GM19467 (cell line): ENCODE data around the gene SLCO2A1.

Experiments
- ATAC-seq: cut with Tn5 transposase; IDR thresholded peaks from one replicate; pipeline ENCODE4 v1.9.1; 2021; ENCODE audit warnings: mild to moderate bottlenecking, moderate library complexity; ENCODE audit not compliant: unreplicated experiment

Gene SLCO2A1

DNA sequence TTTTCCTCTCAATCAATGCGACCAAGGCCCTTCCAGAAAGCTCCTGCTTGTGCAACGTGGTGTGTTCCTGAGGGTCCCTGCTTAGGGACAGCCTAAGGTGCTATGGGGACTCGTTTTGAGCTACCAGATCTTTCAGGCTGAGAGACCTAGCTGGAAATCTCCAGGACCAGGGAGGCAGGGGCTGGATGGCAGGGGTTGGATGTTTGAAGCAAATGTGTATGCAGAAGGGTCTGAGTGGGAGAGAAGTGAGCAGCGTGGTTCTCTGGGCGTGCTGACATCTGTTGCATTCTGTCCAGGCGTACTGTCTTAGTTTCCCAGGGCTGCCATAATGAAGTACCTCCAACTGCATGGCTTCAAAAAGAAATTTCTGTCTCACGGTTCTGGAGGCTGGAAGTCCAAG lies 31.7 kb upstream of the SLCO2A1 start:
- no peak for ATAC-seq

DNA sequence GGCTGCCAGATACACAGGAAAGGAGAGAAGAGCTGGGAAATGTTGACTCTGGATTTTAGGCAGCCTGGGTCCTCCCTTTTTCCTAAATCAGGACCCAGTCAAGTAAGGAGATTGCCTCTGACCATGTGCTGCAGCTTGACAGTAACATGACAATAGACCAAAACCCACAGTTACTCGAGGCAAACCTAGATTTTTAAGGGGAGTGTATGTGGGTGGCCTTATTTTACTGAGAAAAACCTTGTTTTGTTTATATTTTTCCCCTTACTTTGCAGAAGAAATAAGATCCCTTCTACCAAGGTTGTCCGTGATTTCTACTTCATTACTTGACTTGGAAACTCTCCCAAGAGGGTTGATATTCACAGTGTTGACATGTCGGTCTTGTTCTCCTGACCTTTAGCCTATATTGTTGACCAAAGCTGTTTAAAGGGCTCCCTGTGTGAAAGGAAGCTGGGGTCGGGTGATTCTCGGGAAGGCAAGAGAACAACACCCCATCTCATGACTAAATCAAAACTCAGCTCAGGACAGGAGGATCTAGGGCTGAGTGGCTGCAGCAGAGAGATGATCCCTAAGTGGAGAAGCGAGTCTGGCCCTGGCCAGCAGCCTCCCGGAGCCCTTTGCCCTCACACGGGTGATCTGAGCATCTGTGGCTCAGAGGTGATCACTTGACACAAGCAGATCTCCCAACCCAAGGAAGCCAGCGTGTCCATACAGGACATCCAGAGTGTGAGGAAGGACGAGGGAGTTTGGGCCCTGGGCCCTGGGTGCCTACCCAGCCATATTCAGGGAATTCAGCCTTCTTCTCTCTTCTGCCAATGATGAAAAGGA lies 31.0 kb upstream of the SLCO2A1 start:
- ATAC-seq = no peak

DNA sequence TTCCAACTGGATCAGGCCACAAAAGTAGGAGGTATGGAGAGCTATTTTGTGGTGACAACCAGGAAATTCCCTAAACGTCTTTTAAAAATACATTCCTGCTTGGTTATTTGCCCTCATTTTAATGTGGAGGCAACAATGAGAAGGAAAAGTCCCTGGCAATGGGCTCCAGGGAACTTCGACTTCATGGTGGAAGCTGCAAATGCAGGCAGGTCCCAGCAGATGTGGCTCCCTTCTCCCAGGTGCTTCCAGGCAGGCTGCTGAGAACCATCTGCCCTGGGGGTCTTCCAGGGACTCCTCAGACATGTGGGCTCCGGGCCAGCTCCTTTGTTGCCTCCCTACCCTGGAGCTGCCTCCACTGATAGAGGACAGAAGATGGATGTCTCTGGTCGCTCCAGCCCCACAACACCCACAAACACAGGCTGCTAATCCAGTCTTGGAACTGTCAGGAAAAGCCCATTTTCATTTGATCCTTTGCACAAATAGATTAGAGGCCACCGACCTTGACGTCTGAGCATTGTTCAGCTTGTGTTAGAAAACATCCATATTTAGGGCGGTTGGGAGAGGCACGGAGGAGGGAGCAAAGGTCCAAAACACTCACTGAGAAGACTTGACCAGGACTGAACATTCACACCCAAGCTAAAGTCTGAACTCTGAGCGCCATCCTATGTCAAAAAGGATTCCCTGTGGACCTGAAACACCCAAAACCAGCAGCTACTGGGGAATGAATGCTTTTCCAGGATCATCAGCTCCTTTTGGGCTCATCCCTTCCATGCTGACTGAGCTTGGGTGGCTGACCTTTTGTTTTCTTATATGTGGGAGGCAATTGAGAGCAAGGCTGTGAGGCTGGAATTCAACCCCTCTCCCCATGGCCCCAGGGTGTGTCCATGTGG lies 30.2 kb upstream of the SLCO2A1 start:
- ATAC-seq = no peak

DNA sequence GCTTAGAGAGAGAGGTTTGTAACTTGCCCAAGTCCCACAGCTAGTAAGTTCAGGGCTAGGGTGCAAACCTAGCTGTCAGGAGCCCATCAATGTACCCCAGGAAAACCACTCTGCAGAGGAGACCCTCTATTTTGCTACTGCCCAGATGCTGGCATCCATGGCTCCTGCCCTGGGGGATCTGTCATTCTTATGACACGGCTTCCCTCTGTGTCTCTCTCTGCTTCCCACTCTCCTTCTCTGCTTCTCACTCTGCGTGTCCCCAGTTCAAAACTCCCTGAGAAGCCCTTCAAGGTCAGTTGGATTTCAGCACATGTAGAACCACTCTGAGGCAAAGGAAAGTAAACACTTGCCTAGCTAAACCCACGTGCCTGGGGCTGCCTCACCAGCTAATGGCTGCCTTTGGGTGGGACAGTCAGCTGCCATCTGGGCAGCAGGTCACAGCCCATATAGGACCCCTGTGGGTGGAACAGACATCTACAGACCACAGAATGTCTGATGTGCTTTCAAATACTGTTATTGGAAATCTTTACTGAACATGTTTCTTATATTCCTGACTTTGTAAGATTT lies 29.4 kb upstream of the SLCO2A1 start:
- ATAC-seq = no peak

DNA sequence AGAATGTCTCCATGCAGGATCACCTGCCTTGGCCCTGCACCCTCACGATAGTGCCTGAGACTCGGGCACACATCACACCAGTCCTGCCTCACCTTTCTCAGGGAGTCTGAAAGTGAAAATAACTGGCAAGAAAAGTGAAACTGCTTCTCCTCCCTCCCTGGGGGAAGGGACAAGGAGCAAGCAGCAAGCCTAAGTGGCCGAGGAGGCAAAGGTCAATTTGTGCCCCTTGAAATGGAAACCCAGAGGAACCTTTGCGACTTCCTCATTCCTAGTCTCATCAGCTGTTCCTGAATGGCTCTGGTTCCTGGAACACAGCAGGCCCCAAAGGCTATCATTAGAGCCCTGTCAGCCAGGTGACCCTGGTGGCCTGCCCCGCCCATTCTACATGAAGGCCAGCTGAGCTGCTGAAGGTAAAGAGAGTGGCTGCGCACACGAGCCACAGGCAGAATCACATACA lies 28.0 kb upstream of the SLCO2A1 start:
- ATAC-seq = no peak

DNA sequence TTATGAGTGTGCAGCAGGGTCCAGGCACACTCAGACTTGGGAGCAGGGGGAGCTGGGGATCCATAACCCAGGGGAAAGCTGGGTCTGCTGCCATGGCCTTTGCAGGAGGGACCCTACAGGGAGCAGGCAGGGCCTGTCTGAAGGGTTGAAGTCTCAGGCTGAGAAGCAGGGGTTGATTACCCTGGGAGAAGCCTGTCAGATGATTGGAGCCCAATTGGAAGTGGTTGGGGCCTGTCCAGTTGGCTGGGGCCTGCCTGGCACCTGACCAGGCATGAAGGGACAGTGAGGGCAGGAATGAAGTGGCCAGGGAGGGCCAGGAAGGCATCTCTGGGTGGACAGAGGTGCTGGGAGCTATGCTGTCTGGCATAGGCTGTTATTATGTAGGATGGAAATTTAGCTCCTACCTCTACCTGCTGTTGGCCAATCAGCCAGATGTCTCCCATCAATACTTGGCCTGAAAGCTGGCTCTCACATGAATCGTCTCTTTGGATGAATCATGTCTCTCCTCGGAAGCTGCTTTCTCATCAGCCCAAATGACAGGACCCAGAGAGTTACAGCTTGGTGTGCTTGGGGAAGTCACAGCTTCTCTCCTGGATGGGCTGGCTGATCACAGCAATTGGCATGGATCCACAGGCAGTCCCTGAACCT lies 27.4 kb upstream of the SLCO2A1 start:
- no peak for ATAC-seq

DNA sequence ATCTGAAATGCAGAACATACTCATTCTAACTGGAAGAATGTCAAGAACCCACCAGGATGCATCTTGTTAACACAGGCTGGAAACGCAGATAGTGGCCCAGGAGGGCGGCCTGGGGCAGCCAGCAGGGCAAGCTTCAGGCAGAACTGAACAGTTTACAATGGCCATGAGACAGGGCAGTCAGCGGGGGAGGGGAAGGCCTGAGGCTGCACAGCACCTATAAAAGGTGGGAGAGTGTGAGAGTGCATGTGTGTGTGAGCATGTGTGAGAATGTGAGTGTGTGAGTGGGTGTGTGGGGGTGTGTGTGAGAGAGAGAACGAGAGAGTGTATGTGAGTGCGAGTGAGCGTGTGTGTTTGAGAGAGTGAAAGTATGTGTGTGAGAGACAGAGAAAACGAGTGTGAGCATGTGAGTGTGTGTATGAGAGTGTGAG lies 26.8 kb upstream of the SLCO2A1 start:
- no peak for ATAC-seq

DNA sequence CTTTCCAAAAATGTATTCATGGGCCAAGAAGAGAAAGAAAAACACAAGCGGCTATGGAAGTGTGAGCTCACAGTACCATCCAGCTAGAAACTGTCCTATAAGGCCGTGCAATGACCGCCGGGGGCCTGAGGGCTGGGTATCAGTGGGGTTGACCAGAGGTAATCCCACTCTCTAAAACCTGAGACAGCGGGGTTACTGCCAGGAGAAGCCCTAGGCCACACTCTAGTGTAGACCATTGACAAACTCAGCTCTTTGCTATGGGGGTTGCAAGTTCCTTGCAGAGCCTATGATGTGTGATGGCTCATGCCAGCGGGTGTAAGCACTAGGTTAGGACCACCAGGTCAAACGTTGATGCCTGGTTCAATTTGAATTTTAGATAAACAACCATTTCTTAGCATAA lies 25.9 kb upstream of the SLCO2A1 start:
- no peak for ATAC-seq

DNA sequence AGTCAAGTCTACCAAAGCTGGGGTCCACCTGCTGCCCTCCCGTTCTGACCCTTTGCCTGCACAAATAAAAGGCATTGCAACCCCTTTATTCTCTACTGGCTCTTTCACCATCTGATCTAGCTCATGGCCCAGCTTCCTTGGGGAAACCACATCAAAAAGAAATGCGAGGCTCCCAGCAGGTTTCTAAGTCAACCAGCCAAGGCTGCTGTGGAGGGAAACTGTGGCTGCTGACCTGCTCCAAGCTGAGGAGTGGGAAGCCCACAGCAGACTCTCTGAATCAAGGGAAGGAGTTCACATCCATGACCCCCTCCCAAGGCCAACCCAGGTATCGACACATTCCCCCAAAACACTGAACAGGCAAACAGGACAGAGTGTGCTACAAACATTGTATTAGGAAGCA lies 25.2 kb upstream of the SLCO2A1 start:
- no peak for ATAC-seq

DNA sequence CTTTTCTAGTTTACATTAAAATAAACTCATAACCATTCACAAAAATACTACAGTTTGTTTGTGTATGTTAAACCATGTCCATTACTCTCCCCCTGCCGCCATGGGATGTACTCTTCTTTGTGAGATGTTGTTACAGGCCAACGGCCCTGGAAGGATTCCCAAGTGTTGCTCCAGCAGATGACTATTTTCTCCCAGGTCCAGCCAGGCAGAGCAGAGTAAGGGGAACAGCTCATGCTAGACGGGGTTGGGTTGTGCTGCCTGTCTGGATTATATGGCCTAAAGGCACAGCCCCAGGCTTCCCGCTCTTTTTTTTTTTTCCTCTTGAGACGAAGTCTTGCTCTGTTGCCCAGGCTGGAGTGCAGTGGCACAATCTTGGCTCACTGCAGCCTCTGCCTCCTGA lies 24.5 kb upstream of the SLCO2A1 start:
- ATAC-seq = no peak

DNA sequence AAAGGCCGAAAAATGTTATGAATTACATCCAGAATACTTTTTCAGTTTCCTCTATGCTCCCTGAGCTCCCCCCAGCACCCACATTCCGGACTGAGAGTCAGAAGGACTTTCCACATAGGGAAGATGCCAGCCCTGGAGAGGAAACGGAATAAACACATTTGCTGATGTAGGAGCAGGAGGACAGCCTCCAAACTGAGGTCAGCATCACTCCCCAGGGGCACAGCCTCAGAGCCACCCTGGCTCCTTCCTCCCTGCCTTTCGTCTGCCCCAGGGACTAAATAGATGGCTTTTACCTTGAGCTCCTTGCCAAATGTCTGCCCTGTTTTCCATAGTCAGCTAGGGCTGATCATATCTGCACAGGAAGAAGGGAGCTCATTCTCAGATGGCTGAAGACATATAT lies 22.6 kb upstream of the SLCO2A1 start:
- no peak for ATAC-seq

DNA sequence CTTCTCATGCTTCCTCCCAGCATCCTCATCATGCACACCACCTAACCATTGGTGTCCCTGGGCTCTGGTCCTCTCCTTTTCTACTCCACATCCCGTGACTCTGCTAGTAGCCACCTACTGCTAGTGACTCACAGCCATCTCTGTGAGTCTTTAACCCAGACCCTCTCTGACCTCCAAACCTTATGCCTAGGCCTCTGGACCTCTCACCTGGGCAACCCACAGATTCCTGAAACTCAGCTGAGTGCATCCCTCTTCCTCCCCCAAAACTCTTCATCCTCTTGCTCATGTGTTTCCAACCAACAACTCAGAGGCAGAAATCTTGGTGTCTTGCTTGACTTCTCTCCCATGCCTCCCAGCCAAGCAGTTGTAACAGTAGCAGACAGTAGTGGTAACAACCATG lies 20.0 kb upstream of the SLCO2A1 start:
- ATAC-seq = no peak

DNA sequence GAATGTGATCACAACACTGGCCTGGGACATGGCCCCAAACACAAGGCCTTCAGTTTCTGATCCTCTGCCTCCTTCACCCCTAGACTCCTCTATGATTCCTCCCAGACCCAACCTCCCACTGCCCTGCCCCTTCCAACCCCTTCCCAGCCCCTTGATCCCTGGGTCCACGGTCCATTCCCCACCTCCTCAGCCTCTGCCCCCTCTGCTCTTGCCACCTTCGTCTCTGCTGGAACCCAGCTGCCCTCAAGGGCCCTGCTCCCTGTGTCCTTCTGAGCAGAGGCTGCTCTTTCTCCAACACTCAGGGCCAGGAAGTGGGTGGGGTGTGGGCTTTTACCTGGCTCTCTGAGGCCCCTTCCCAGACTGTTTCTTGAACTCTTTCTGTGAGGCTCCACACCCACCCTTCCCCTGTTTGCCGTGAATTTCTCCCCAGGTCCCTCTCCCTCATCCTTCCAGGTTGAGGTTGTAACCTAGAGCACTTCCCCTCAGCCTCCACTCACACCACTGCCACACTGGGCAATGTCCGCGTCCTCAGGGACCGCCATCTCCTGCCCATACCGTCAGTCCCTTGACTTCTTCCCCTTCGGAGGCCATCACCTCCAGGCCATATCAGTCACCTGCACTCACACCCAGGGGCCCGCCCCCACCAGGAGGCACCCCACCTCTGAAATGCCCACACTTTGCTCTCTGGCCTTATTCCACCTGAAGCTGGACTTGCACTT lies 18.7 kb upstream of the SLCO2A1 start:
- ATAC-seq = no peak

DNA sequence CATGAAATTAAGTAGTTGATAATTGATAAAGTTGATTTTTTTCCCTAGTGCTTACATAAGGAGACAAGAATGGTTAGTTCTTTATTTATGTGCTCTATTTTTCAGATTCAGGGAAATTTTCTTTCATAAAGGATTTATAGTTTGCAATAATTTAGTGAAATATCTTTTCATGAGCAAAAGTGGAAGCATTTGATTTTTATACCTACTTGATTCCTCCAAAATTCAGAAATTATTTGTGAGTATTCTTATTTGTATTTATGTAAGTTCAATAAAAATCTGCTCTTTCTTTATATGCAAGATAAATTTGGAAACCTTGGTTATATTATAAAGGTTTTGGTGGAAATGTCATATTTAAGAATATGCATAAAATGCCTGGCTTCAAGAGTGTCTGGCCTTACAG lies 14.7 kb upstream of the SLCO2A1 start:
- ATAC-seq = no peak

DNA sequence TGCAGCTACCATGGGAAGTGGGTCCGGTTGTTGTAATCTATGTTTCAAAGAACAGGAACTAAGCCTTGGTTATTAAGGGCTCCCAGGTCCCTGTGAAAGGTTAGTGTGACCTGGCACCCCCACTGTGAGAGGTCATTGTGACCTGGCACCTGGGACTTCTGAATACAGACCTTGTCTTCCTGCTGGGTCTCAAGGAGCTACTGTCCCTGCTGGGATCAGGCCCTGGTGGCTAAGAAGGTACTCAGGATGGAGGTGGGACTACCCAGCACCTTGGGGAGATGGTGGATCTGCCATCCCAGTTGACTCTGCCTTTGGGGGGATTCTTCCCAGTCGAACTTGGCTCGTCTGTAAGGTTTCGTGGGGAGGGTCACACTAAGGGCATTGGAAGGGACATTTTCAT lies 10.3 kb upstream of the SLCO2A1 start:
- no peak for ATAC-seq

DNA sequence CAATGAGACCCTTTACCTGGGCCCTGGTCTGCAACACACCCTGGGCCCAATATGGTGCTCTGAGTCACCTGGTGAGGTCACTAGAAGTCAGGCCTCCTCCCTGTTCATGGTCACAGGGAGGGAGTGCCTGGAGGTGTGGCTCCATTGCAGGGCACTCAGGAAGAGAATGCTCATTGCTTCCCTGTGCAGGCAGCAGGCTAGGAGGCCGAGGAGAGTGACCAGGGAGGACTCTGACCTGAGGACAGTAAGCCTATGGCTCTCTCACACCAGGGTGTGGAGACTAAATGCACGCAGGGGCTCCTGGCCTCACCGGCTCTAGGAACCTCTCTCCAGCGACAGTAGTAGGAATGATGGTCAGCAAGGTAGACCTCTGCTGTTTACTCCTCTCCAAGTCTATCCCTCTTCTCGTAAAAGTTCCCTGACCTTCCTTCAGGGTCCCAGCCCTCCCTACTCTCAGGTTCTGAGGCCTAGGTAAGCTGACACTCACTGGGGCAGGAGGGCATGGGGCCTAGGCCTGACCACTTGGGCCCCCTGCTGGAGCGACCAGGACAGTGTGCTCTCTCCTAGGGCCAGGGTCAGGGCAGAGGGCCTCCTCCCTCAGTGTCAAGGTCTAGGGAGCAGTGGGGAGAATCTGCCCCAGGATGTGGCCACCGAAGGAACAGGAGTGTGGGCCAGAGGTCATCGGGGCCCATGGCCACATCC lies 9.6 kb upstream of the SLCO2A1 start:
- ATAC-seq = no peak

DNA sequence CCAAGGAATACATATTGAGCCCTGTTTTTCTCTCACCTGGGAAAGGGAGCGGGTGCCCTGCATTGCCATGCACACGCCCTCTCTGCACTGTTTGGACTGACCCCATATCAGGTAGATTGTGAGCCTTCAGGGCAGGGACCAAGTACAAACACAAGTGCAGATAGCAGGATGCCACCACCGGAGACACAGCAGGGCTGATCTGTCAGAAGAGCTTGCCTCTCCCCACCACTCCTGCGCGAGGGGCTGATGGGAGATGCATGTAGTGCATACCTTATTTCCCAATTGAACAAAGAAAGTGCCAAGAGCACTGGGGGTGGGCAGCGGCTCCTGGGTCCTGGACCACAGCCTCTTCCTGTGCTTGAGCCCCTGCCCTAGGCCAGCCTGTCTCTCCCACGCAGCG lies 9.0 kb upstream of the SLCO2A1 start:
- no peak for ATAC-seq

DNA sequence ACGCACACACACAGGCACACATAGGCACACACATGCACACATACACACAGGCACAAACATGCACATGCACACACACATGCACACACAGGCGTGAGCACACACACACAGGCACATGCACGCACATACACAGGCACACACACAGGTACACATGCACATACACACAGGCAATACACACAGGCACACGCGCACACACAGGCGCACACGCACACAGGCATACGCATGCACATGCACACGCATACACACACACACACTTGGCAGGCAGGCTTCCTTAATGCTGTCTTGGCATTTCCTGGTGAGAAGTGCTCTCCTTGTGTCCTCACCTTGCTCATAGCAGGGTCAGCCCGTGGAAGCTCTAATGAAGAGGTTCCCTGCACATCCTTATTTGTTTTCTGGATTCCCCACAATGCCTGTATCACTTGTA lies 8.4 kb upstream of the SLCO2A1 start:
- no peak for ATAC-seq

DNA sequence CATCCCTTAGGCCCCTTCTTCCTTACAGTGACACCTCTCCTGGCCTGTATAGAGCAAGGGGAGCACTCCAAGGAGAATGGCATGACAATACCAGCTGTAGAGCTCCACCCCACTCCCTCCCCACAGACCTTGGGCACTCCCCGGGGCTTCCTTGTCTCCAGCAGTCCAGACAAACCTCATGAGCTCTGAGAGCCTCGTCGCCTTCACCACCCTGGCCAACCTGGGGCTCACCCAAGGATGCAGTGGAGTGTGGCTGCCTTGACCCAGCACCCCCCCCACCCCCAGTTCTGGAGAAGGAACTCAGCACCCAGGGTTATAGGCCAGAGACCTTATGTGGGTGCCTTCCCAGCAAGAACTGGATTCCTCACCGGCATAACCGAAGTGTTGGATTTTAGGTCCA lies 7.4 kb upstream of the SLCO2A1 start:
- no peak for ATAC-seq

DNA sequence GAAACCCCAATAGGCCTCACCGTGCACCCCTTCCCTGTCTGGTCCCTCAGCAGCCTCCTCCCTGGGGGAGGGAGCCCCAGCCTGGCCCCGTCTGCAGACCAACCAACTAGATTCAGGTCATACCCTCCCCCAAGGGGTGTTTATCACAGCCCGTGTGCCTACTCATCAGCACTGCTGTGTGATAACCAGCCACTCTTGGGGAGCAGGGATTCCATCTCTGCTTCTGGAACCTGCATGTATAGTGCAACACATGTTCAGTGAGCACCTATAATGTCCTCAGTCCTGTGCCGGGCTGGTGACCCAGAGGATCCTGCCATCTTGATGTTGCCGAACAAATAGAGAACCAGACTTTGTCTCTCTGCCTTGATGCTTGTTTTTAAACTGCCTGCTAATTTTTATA lies 6.6 kb upstream of the SLCO2A1 start:
- no peak for ATAC-seq
